Nephron progenitor cell (in vitro differentiated cells): ENCODE measurements around the gene NPAS3.
A peak's percentile ranks its signal among the peaks of the same experiment; 100 is the strongest.

Source experiments
- DNase-seq: peaks from one replicate; pipeline ENCODE4 v3.0.0; 2021
- H3K27ac Mint-ChIP-seq: 2 replicates; pipeline ENCODE4 v1.8.0; 2021; ENCODE audit warnings: mild to moderate bottlenecking, moderate library complexity, mixed read lengths
- H3K27me3 Mint-ChIP-seq: 2 replicates; pipeline ENCODE4 v1.8.0; 2021; ENCODE audit warnings: mild to moderate bottlenecking, low read depth, mixed read lengths; ENCODE audit not compliant: poor library complexity
- H3K36me3 Mint-ChIP-seq: 2 replicates; pipeline ENCODE4 v1.8.0; 2021; ENCODE audit warnings: low read depth, mixed read lengths
- H3K4me1 Mint-ChIP-seq: 2 replicates; pipeline ENCODE4 v1.8.0; 2021; ENCODE audit warnings: mixed read lengths
- H3K4me3 Mint-ChIP-seq: 2 replicates; pipeline ENCODE4 v1.8.0; 2021; ENCODE audit warnings: mild to moderate bottlenecking, moderate library complexity, mixed read lengths
- H3K9me3 Mint-ChIP-seq: 2 replicates; pipeline ENCODE4 v1.8.0; 2021; ENCODE audit warnings: mild to moderate bottlenecking, moderate library complexity, mixed read lengths
- CTCF ChIP-seq: fragments of 200-600 bp; sonication (generic); IDR thresholded peaks from 2 replicates; pipeline ENCODE4 v1.5.0; 2021; ENCODE audit warnings: antibody characterized with exemption

The NPAS3 gene

GRCh38 chr14:33634631-33635030 lies 696.0 kb downstream of the NPAS3 start:
- H3K9me3 Mint-ChIP-seq: no peaks in the 10 kb centered on the region
- peaks cover 4% of the 10 kb centered on the region for H3K27me3 Mint-ChIP-seq
- H3K4me1 Mint-ChIP-seq: no peaks in the 10 kb centered on the region
- no peak for DNase-seq
- H3K36me3 Mint-ChIP-seq: no peaks in the 10 kb centered on the region
- no peak for TF ChIP-seq CTCF
- no peak overlapping the region for H3K27ac Mint-ChIP-seq
- H3K4me3 Mint-ChIP-seq: no peak overlapping the region

GRCh38 chr14:33636716-33637115 lies 698.0 kb downstream of the NPAS3 start:
- no peaks in the 10 kb centered on the region for H3K9me3 Mint-ChIP-seq
- DNase-seq: no peak
- no peak for TF ChIP-seq CTCF
- no peaks in the 10 kb centered on the region for H3K36me3 Mint-ChIP-seq
- no peak overlapping the region for H3K4me3 Mint-ChIP-seq
- peak overlapping the region; percentile 10 for H3K27ac Mint-ChIP-seq
- peaks cover 7% of the 10 kb centered on the region for H3K27me3 Mint-ChIP-seq
- H3K4me1 Mint-ChIP-seq: peaks cover 3% of the 10 kb centered on the region

- no peaks in the 10 kb centered on the region for H3K36me3 Mint-ChIP-seq
Measured at GRCh38 chr14:33642080-33642479, 703.4 kb downstream of the NPAS3 start.

GRCh38 chr14:33642691-33643244 lies 704.1 kb downstream of the NPAS3 start:
- no peak overlapping the region for H3K4me3 Mint-ChIP-seq
- peaks cover 40% of the 10 kb centered on the region for H3K4me1 Mint-ChIP-seq
- H3K27me3 Mint-ChIP-seq: peaks cover 3% of the 10 kb centered on the region

More at GRCh38 chr14:33642080-33642479, 703.4 kb downstream of the NPAS3 start:
- Mint-ChIP-seq H3K27me3 (peaks cover 3% of the 10 kb centered on the region), H3K4me3 (peak overlapping the region; percentile 6), H3K9me3 (no peaks in the 10 kb centered on the region), H3K4me1 (peaks cover 40% of the 10 kb centered on the region), H3K27ac (no peak overlapping the region)
- no peak for TF ChIP-seq CTCF
- DNase-seq: no peak

GRCh38 chr14:33643426-33644181 lies 704.9 kb downstream of the NPAS3 start:
- no peak for DNase-seq
- no peaks in the 10 kb centered on the region for H3K36me3 Mint-ChIP-seq
- TF ChIP-seq CTCF: no peak
- no peaks in the 10 kb centered on the region for H3K9me3 Mint-ChIP-seq
- peaks cover 3% of the 10 kb centered on the region for H3K27me3 Mint-ChIP-seq
- H3K4me3 Mint-ChIP-seq: no peak overlapping the region
- no peak overlapping the region for H3K27ac Mint-ChIP-seq
- peaks cover 40% of the 10 kb centered on the region for H3K4me1 Mint-ChIP-seq

More at GRCh38 chr14:33642691-33643244, 704.1 kb downstream of the NPAS3 start:
- H3K36me3 Mint-ChIP-seq: no peaks in the 10 kb centered on the region
- H3K9me3 Mint-ChIP-seq: no peaks in the 10 kb centered on the region
- no peak for TF ChIP-seq CTCF
- no peak overlapping the region for H3K27ac Mint-ChIP-seq
- no peak for DNase-seq
